DOHH2 (cell line): ENCODE measurements around the gene DIDO1.

Experiments
- H3F3A ChIP-seq: fragments of 200-600 bp; sonication (generic), shearing (Covaris generic); 2 replicates; pipeline ENCODE4 v1.6.0; 2016; ENCODE audit warnings: antibody characterized with exemption, mild to moderate bottlenecking; ENCODE audit not compliant: control insufficient read depth, insufficient read depth
- H3K27ac ChIP-seq: fragments of 200-600 bp; sonication (generic); 2 replicates; pipeline ENCODE4 v1.5.1; 2014; ENCODE audit warnings: low read depth, mild to moderate bottlenecking, low read length, moderate library complexity
- H3K27me3 ChIP-seq: fragments of 200-600 bp; sonication (generic); 2 replicates; pipeline ENCODE4 v1.6.1; 2014; ENCODE audit warnings: mild to moderate bottlenecking, low read length, mixed read lengths; ENCODE audit not compliant: control insufficient read depth
- H3K36me3 ChIP-seq: fragments of 200-600 bp; sonication (generic); 2 replicates; pipeline ENCODE4 v1.6.1; 2014; ENCODE audit warnings: mild to moderate bottlenecking, low read length, moderate library complexity, mixed read lengths; ENCODE audit not compliant: control insufficient read depth
- H3K4me1 ChIP-seq: fragments of 200-600 bp; sonication (generic); 2 replicates; pipeline ENCODE4 v1.6.1; 2014; ENCODE audit warnings: mild to moderate bottlenecking, low read length, mixed read lengths; ENCODE audit not compliant: control insufficient read depth
- H3K4me2 ChIP-seq: fragments of 200-600 bp; sonication (generic); 2 replicates; pipeline ENCODE4 v1.6.0; 2014; ENCODE audit warnings: mild to moderate bottlenecking, low read length, moderate library complexity
- H3K4me3 ChIP-seq: fragments of 200-600 bp; sonication (generic); 2 replicates; pipeline ENCODE4 v1.5.1; 2014; ENCODE audit warnings: mild to moderate bottlenecking, low read length, mixed read lengths
- H3K79me2 ChIP-seq: fragments of 200-600 bp; sonication (generic); 2 replicates; pipeline ENCODE4 v1.6.1; 2014; ENCODE audit warnings: mild to moderate bottlenecking, low read length, mixed read lengths; ENCODE audit not compliant: control insufficient read depth
- H3K9me2 ChIP-seq: fragments of 200-600 bp; sonication (generic); replicated peaks from 2 replicates; pipeline ENCODE4 v1.6.1; 2014; ENCODE audit warnings: mild to moderate bottlenecking, low read length, mixed read lengths; ENCODE audit not compliant: control insufficient read depth
- H3K9me3 ChIP-seq: fragments of 200-600 bp; sonication (generic); 2 replicates; pipeline ENCODE4 v1.6.1; 2014; ENCODE audit warnings: antibody characterized with exemption, low read length, mixed read lengths; ENCODE audit not compliant: control insufficient read depth, insufficient read depth
- H4K20me1 ChIP-seq: fragments of 200-600 bp; sonication (generic); 2 replicates; pipeline ENCODE4 v1.6.0; 2014; ENCODE audit warnings: low read depth, mild to moderate bottlenecking, antibody characterized with exemption, low read length, moderate library complexity; ENCODE audit not compliant: control insufficient read depth, insufficient read depth
- EZH2phosphoT487 ChIP-seq: fragments of 200-600 bp; sonication (generic); IDR thresholded peaks from 2 replicates; pipeline ENCODE4 v1.6.1; 2017; ENCODE audit warnings: borderline replicate concordance, mild to moderate bottlenecking, antibody characterized with exemption, low read length, moderate library complexity, mixed read lengths
- TF ChIP-seq, protein P1 (sequence below): fragments of 200-600 bp; sonication (generic); IDR thresholded peaks from one replicate; pipeline ENCODE4 v1.5.1; 2014; ENCODE audit warnings: antibody characterized with exemption, mild to moderate bottlenecking, low read depth, low read length; ENCODE audit not compliant: poor library complexity, severe bottlenecking

The DIDO1 gene

GRCh38 chr20:62841705-62842212, 84.5 kb downstream of the DIDO1 start:
- Histone ChIP-seq H3K4me3 (no peak overlapping the region), H3K27ac (no peak overlapping the region), H4K20me1 (no peaks in the 10 kb centered on the region), H3K9me2 (no peaks in the 10 kb centered on the region), H3K36me3 (0 out of 2 replicates have a peak, but pooled peaks cover 6% of the 10 kb centered on the region), H3K4me2 (no peak overlapping the region), H3K4me1 (no peaks in the 10 kb centered on the region), H3K27me3 (no peaks in the 10 kb centered on the region), H3K79me2 (no peaks in the 10 kb centered on the region), H3F3A (peaks cover 3% of the 10 kb centered on the region; the same call in 1 of the 2 replicates), H3K9me3 (no peaks in the 10 kb centered on the region)
- TF ChIP-seq, protein P1, sequence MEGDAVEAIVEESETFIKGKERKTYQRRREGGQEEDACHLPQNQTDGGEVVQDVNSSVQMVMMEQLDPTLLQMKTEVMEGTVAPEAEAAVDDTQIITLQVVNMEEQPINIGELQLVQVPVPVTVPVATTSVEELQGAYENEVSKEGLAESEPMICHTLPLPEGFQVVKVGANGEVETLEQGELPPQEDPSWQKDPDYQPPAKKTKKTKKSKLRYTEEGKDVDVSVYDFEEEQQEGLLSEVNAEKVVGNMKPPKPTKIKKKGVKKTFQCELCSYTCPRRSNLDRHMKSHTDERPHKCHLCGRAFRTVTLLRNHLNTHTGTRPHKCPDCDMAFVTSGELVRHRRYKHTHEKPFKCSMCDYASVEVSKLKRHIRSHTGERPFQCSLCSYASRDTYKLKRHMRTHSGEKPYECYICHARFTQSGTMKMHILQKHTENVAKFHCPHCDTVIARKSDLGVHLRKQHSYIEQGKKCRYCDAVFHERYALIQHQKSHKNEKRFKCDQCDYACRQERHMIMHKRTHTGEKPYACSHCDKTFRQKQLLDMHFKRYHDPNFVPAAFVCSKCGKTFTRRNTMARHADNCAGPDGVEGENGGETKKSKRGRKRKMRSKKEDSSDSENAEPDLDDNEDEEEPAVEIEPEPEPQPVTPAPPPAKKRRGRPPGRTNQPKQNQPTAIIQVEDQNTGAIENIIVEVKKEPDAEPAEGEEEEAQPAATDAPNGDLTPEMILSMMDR, result no peak
- TF ChIP-seq EZH2phosphoT487, result no peak

- no peak overlapping the region for H3K4me3 ChIP-seq
- H3F3A ChIP-seq, result peaks cover 3% of the 10 kb centered on the region; the same call in 1 of the 2 replicates
- H4K20me1 ChIP-seq, result no peaks in the 10 kb centered on the region
- no peaks in the 10 kb centered on the region for H3K9me3 ChIP-seq
- no peak overlapping the region for H3K27ac ChIP-seq
- H3K79me2 ChIP-seq, result no peaks in the 10 kb centered on the region
- no peak overlapping the region for H3K4me2 ChIP-seq
- H3K4me1 ChIP-seq, result no peaks in the 10 kb centered on the region
- no peaks in the 10 kb centered on the region for H3K9me2 ChIP-seq
- H3K36me3 ChIP-seq, result 0 out of 2 replicates have a peak, but pooled peaks cover 1% of the 10 kb centered on the region
- no peak for TF ChIP-seq EZH2phosphoT487
- TF ChIP-seq, protein P1, result no peak
- H3K27me3 ChIP-seq, result no peaks in the 10 kb centered on the region
These were observed 85.8 kb downstream of the DIDO1 start for GRCh38 chr20:62840244-62841197.

- H3F3A ChIP-seq, result peaks cover 3% of the 10 kb centered on the region; the same call in 1 of the 2 replicates
- no peaks in the 10 kb centered on the region for H3K4me1 ChIP-seq
- no peak overlapping the region for H3K4me3 ChIP-seq
- no peaks in the 10 kb centered on the region for H3K79me2 ChIP-seq
- no peaks in the 10 kb centered on the region for H3K9me3 ChIP-seq
- no peaks in the 10 kb centered on the region for H4K20me1 ChIP-seq
- no peaks in the 10 kb centered on the region for H3K27me3 ChIP-seq
- no peak overlapping the region for H3K27ac ChIP-seq
- H3K9me2 ChIP-seq, result no peaks in the 10 kb centered on the region
- H3K4me2 ChIP-seq, result no peak overlapping the region
- TF ChIP-seq, protein P1, result no peak
- TF ChIP-seq EZH2phosphoT487, result no peak
- no peaks in the 10 kb centered on the region for H3K36me3 ChIP-seq
These were observed 86.5 kb downstream of the DIDO1 start for GRCh38 chr20:62839816-62840215.
